SK-N-SH (cell line): ENCODE measurements around the gene PBOV1. TPM values are rescaled to one million over a fixed set of nuclear protein-coding genes. Genes with fewer than 3 reads are reported as not detected.

Experiments used
- CTCF ChIA-PET: fragments of 300-600, 350-600 bp; formaldehyde crosslinking; extraction: SDS; loops from one replicate; lab custom pipeline; 2021; lab: Yijun Ruan, JAX
- POLR2A ChIA-PET: fragments of 350-600 bp; sonication (Branson Sonifier 250); formaldehyde crosslinking; extraction: SDS; loops from one replicate; lab custom pipeline; 2020; ENCODE audit warnings: antibody characterized with exemption, inconsistent platforms; lab: Yijun Ruan, JAX
- DNase-seq: peaks from one replicate; pipeline ENCODE4 v3.0.0; 2012
- H2AFZ ChIP-seq: fragments of 200-600 bp; sonication (generic); 2 replicates; pipeline ENCODE4 v1.8.1; 2016; ENCODE audit warnings: antibody characterized with exemption, mild to moderate bottlenecking, low read depth
- H3F3A ChIP-seq: fragments of 200-600 bp; sonication (generic); replicated peaks from 2 replicates; pipeline ENCODE3; 2016; ENCODE audit warnings: antibody characterized with exemption, mild to moderate bottlenecking; ENCODE audit not compliant: insufficient read depth
- H3K27ac ChIP-seq, 2 experiments: fragments of 200-500 bp in 1 of 2; fragments of 200-600 bp in 1 of 2; sonication (Bioruptor generic) in 1 of 2; sonication (generic), shearing (Covaris generic) in 1 of 2; 2 replicates each; pipeline versions ENCODE4 v1.5.1 to v1.6.1; 2014 to 2016; ENCODE audit warnings: low read depth in 2 of 2, inconsistent platforms in 1 of 2, low read length in 1 of 2, mild to moderate bottlenecking in 1 of 2, mixed read lengths in 1 of 2
- H3K27me3 ChIP-seq: fragments of 200-600 bp; sonication (generic), shearing (Covaris generic); 2 replicates; pipeline ENCODE4 v1.6.1; 2016; ENCODE audit warnings: mixed run types; ENCODE audit not compliant: insufficient read depth
- H3K36me3 ChIP-seq, 2 experiments: fragments of 200-500 bp in 1 of 2; fragments of 200-600 bp in 1 of 2; sonication (Bioruptor generic) in 1 of 2; sonication (generic) in 1 of 2; replicated peaks in 1 of 2; 2 replicates each; pipeline versions ENCODE3 to v1.5.1; 2014 to 2016; ENCODE audit warnings: low read length in 1 of 2, mild to moderate bottlenecking in 1 of 2; ENCODE audit not compliant: insufficient read depth in 2 of 2, control insufficient read depth in 1 of 2
- H3K4me1 ChIP-seq, 2 experiments: fragments of 200-500 bp in 1 of 2; fragments of 200-600 bp in 1 of 2; sonication (Bioruptor generic) in 1 of 2; sonication (generic), shearing (Covaris generic) in 1 of 2; 2 replicates each; pipeline versions ENCODE4 v1.5.1 to v1.6.1; 2014 to 2016; ENCODE audit warnings: low read depth in 1 of 2, low read length in 1 of 2, mixed run types in 1 of 2; ENCODE audit not compliant: insufficient read depth in 2 of 2, control insufficient read depth in 1 of 2
- H3K4me2 ChIP-seq: fragments of 200-600 bp; sonication (generic), shearing (Covaris generic); 2 replicates; pipeline ENCODE4 v1.6.1; 2017; ENCODE audit warnings: mixed run types
- H3K4me3 ChIP-seq, 2 experiments: fragments of 200-500 bp in 1 of 2; fragments of 200-600 bp in 1 of 2; sonication (Bioruptor generic) in 1 of 2; sonication (generic), shearing (Covaris generic) in 1 of 2; 2 replicates each; pipeline versions ENCODE4 v1.5.1 to v1.8.1; 2014 to 2016; ENCODE audit warnings: low read depth in 2 of 2, inconsistent platforms in 1 of 2, low read length in 1 of 2, mild to moderate bottlenecking in 1 of 2, mixed read lengths in 1 of 2, moderate library complexity in 1 of 2
- H3K79me2 ChIP-seq: fragments of 200-600 bp; sonication (generic); 2 replicates; pipeline ENCODE4 v1.8.1; 2017; ENCODE audit warnings: mild to moderate bottlenecking; ENCODE audit not compliant: insufficient read depth
- H3K9ac ChIP-seq: fragments of 200-600 bp; sonication (generic); 2 replicates; pipeline ENCODE4 v1.6.1; 2017; ENCODE audit warnings: mixed run types
- H3K9me2 ChIP-seq: fragments of 200-600 bp; sonication (generic); 2 replicates; pipeline ENCODE4 v1.6.1; 2017; ENCODE audit warnings: mixed run types
- H3K9me3 ChIP-seq: fragments of 200-600 bp; sonication (generic); 2 replicates; pipeline ENCODE4 v1.6.1; 2017; ENCODE audit warnings: mixed run types, mild to moderate bottlenecking, moderate library complexity
- H4K20me1 ChIP-seq: fragments of 200-600 bp; sonication (generic); 2 replicates; pipeline ENCODE4 v1.6.1; 2017; ENCODE audit warnings: mild to moderate bottlenecking, mixed run types; ENCODE audit not compliant: insufficient read depth
- EZH2phosphoT487 ChIP-seq: fragments of 200-600 bp; sonication (generic); IDR thresholded peaks from 2 replicates; pipeline ENCODE4 v1.6.1; 2017; ENCODE audit warnings: low read depth, mixed run types, mild to moderate bottlenecking, antibody characterized with exemption, moderate library complexity, borderline replicate concordance
- FOXJ3 ChIP-seq: sonication (generic); formaldehyde crosslinking; IDR thresholded peaks from 2 replicates; pipeline ENCODE4 v1.5.1; 2020; ENCODE audit warnings: mild to moderate bottlenecking, missing genetic modification reagents
- FOXM1 ChIP-seq: IDR thresholded peaks from 2 replicates; pipeline ENCODE4 v1.4.0; 2012; ENCODE audit warnings: low read depth, mild to moderate bottlenecking
- GATA2 ChIP-seq: sonication (generic); formaldehyde crosslinking; IDR thresholded peaks from 2 replicates; pipeline ENCODE4 v1.5.0; 2020; ENCODE audit warnings: mild to moderate bottlenecking, missing genetic modification reagents
- NFIC ChIP-seq: IDR thresholded peaks from 2 replicates; pipeline ENCODE4 v1.4.0; 2012; ENCODE audit warnings: borderline replicate concordance
- NRF1 ChIP-seq: IDR thresholded peaks from 2 replicates; pipeline ENCODE4 v1.6.1; 2012; ENCODE audit warnings: low read depth, mild to moderate bottlenecking, low read length
- POLR2AphosphoS5 ChIP-seq: IDR thresholded peaks from 2 replicates; pipeline ENCODE4 v1.6.1; 2012; ENCODE audit warnings: low read depth, low read length
- RAD21 ChIP-seq: IDR thresholded peaks from 2 replicates; pipeline ENCODE4 v1.6.1; 2012; ENCODE audit warnings: mild to moderate bottlenecking, low read length
- RCOR1 ChIP-seq: fragments of 150-350 bp; IDR thresholded peaks from 2 replicates; pipeline ENCODE4 v1.6.1; 2017; ENCODE audit warnings: antibody characterized with exemption, low read length
- SIN3A ChIP-seq: IDR thresholded peaks from 2 replicates; pipeline ENCODE4 v1.6.1; 2012; ENCODE audit warnings: low read depth, mild to moderate bottlenecking, low read length, moderate library complexity, borderline replicate concordance
- SMC3 ChIP-seq: IDR thresholded peaks from 2 replicates; pipeline ENCODE4 v1.6.1; 2012; ENCODE audit warnings: low read depth, low read length, improper control_type of control experiment
- TCF12 ChIP-seq: IDR thresholded peaks from 2 replicates; pipeline ENCODE4 v1.4.0; 2012
- TEAD4 ChIP-seq: IDR thresholded peaks from 2 replicates; pipeline ENCODE4 v1.4.0; 2012; ENCODE audit warnings: mild to moderate bottlenecking, borderline replicate concordance; ENCODE audit not compliant: insufficient read depth
- YY1 ChIP-seq: IDR thresholded peaks from 2 replicates; pipeline ENCODE4 v1.4.0; 2012; ENCODE audit warnings: low read depth, mild to moderate bottlenecking
- WGBS: methylation state at CpG from one replicate; pipeline ENCODE4 v1.1.6; 2017; ENCODE audit warnings: low lambda C conversion rate; 5-methylcytosine and 5-hydroxymethylcytosine counted together
- polyA plus RNA-seq, 3 experiments: library from polyadenylated mRNA; depleted of rRNA; stranded (reverse); fragments of >200 nt; gene quantifications; 2 replicates each; pipeline ENCODE4 v1.2.3, GENCODE V29; 2012
- TF ChIP-seq, protein P1 (sequence below): IDR thresholded peaks from 2 replicates; pipeline ENCODE4 v1.4.0; 2012; ENCODE audit warnings: low read depth, borderline replicate concordance
- TF ChIP-seq, protein P2 (sequence below): IDR thresholded peaks from 2 replicates; pipeline ENCODE4 v1.4.0; 2012; ENCODE audit warnings: low read depth, borderline replicate concordance
- TF ChIP-seq, protein P3 (sequence below): fragments of 200-600 bp; sonication (generic); IDR thresholded peaks from 2 replicates; pipeline ENCODE4 v1.6.1; 2017; ENCODE audit warnings: antibody characterized with exemption, mild to moderate bottlenecking, moderate library complexity

Gene PBOV1
- polyA plus RNA-seq, 1 of the 3 experiments (the other 2 are of a cell fraction): not detected

DNA sequence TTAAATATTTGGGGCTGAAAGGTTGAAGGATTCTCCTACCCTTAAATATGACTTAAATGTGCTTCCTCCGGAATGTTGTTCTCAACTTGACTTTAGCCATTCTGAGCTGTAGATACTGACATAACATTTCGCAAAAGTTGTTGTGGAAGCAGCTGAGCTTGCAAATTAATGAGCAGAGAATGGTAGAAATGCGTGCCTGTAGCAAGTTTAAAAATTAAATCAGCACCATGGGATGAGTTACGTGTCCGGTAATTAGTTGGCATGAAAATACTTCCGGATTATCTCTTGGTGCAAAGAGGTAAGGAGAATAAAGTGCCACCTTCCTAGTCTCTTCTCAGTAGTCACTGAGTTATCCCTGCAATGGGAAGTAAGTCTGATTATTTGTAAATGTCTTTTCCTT lies 23.6 kb upstream of the PBOV1 start:
- Histone ChIP-seq H3K4me2 (no peak overlapping the region), H3F3A (no peaks in the 10 kb centered on the region), H3K9ac (no peak overlapping the region), H3K4me3 (no peak overlapping the region), H3K9me3 (no peaks in the 10 kb centered on the region), H3K27me3 (no peaks in the 10 kb centered on the region), H3K36me3 (no peaks in the 10 kb centered on the region), H2AFZ (no peak overlapping the region), H3K79me2 (no peaks in the 10 kb centered on the region), H3K4me1 (no peaks in the 10 kb centered on the region; a peak in 1 of 4 replicates), H3K9me2 (no peaks in the 10 kb centered on the region), H4K20me1 (no peaks in the 10 kb centered on the region), H3K27ac (no peak overlapping the region)
- TF ChIP-seq TEAD4 (no peak), RAD21 (no peak), YY1 (no peak), POLR2AphosphoS5 (no peak)
- TF ChIP-seq, protein P1, sequence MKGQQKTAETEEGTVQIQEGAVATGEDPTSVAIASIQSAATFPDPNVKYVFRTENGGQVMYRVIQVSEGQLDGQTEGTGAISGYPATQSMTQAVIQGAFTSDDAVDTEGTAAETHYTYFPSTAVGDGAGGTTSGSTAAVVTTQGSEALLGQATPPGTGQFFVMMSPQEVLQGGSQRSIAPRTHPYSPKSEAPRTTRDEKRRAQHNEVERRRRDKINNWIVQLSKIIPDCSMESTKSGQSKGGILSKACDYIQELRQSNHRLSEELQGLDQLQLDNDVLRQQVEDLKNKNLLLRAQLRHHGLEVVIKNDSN: no peak
- no peak for DNase-seq
- 40% methylated on average over 6 of the region's 6 CpGs for WGBS
- ChIA-PET CTCF (no interaction called here), POLR2A (no interaction called here)

DNA sequence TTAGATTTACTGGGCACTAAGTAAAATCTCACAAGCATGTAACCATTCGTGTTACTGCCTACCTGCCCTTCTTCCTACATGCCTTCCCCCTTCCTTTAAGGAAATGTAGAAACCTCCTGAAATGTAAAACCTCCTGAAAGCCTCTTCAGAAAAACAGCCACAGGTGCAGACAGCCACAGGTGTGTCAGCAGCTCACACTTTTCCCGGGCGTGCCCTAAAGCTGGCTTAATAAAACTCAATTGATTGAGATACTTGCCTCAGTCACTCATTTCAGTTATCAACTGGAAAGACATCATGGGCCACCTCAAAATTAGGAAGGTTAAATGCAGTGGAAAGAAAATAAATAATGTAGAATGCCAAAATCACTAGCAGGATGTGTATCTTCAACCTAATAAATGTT lies 23.1 kb upstream of the PBOV1 start:
- no peaks in the 10 kb centered on the region for H3K9me3 ChIP-seq
- no peak for DNase-seq
- H3K27ac ChIP-seq: no peak overlapping the region
- H3K4me3 ChIP-seq: no peak overlapping the region
- no peaks in the 10 kb centered on the region; a peak in 1 of 4 replicates for H3K4me1 ChIP-seq
- 51% methylated on average over 3 of the region's 3 CpGs for WGBS
- no peak overlapping the region for H3K4me2 ChIP-seq
- H3F3A ChIP-seq: no peaks in the 10 kb centered on the region
- POLR2A ChIA-PET: no interaction called here
- no peak overlapping the region for H2AFZ ChIP-seq
- no peaks in the 10 kb centered on the region for H3K27me3 ChIP-seq
- no peaks in the 10 kb centered on the region for H4K20me1 ChIP-seq
- TF ChIP-seq GATA2 (CRISPR knock-in tag) (no peak), FOXJ3 (no peak), RAD21 (no peak), SIN3A (no peak), YY1 (no peak), NFIC (no peak), EZH2phosphoT487 (no peak), NRF1 (no peak), RCOR1 (no peak), POLR2AphosphoS5 (no peak), TCF12 (no peak), TEAD4 (no peak), FOXM1 (no peak), SMC3 (no peak)
- TF ChIP-seq, protein P2, sequence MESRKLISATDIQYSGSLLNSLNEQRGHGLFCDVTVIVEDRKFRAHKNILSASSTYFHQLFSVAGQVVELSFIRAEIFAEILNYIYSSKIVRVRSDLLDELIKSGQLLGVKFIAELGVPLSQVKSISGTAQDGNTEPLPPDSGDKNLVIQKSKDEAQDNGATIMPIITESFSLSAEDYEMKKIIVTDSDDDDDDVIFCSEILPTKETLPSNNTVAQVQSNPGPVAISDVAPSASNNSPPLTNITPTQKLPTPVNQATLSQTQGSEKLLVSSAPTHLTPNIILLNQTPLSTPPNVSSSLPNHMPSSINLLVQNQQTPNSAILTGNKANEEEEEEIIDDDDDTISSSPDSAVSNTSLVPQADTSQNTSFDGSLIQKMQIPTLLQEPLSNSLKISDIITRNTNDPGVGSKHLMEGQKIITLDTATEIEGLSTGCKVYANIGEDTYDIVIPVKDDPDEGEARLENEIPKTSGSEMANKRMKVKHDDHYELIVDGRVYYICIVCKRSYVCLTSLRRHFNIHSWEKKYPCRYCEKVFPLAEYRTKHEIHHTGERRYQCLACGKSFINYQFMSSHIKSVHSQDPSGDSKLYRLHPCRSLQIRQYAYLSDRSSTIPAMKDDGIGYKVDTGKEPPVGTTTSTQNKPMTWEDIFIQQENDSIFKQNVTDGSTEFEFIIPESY: no peak
- TF ChIP-seq, protein P1: no peak
- TF ChIP-seq, protein P3, sequence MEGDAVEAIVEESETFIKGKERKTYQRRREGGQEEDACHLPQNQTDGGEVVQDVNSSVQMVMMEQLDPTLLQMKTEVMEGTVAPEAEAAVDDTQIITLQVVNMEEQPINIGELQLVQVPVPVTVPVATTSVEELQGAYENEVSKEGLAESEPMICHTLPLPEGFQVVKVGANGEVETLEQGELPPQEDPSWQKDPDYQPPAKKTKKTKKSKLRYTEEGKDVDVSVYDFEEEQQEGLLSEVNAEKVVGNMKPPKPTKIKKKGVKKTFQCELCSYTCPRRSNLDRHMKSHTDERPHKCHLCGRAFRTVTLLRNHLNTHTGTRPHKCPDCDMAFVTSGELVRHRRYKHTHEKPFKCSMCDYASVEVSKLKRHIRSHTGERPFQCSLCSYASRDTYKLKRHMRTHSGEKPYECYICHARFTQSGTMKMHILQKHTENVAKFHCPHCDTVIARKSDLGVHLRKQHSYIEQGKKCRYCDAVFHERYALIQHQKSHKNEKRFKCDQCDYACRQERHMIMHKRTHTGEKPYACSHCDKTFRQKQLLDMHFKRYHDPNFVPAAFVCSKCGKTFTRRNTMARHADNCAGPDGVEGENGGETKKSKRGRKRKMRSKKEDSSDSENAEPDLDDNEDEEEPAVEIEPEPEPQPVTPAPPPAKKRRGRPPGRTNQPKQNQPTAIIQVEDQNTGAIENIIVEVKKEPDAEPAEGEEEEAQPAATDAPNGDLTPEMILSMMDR: no peak
- TF ChIP-seq, all 33 proteins: peak for 0
- Histone ChIP-seq H3K9ac (no peak overlapping the region), H3K79me2 (no peaks in the 10 kb centered on the region), H3K36me3 (no peaks in the 10 kb centered on the region), H3K9me2 (no peaks in the 10 kb centered on the region)
- CTCF ChIA-PET: no interaction called here
